GM23338 (cell line): ENCODE measurements around the gene NDRG2. TPM values are rescaled to one million over a fixed set of nuclear protein-coding genes. Genes with fewer than 3 reads are reported as not detected.

Experiments used
- ATAC-seq: fragments of 200-7000 bp; cut with Tn5 transposase; 3 replicates; pipeline ENCODE4 v1.9.1; 2020
- DNase-seq: peaks from one replicate; pipeline ENCODE4 v3.0.0-alpha.2; 2015; ENCODE audit warnings: low spot score
- H2AFZ ChIP-seq: fragments of 200-600 bp; sonication (generic); 2 replicates; pipeline ENCODE4 v1.8.0; 2016; ENCODE audit warnings: antibody characterized with exemption, mild to moderate bottlenecking, moderate library complexity
- H3F3A ChIP-seq: fragments of 200-600 bp; sonication (generic); replicated peaks from 2 replicates; pipeline ENCODE4 v1.8.0; 2017; ENCODE audit warnings: antibody characterized with exemption, mixed run types, low read depth
- H3K27ac ChIP-seq: fragments of 200-600 bp; sonication (generic); 2 replicates; pipeline ENCODE4 v1.6.1; 2016; ENCODE audit warnings: low read depth
- H3K27me3 ChIP-seq: fragments of 200-600 bp; sonication (generic); 2 replicates; pipeline ENCODE4 v1.8.0; 2016; ENCODE audit warnings: mild to moderate bottlenecking, mixed run types, moderate library complexity; ENCODE audit not compliant: insufficient read depth
- H3K36me3 ChIP-seq: fragments of 200-600 bp; sonication (generic); 2 replicates; pipeline ENCODE4 v1.8.0; 2016; ENCODE audit warnings: mild to moderate bottlenecking; ENCODE audit not compliant: insufficient read depth
- H3K4me1 ChIP-seq: fragments of 200-600 bp; sonication (generic); 2 replicates; pipeline ENCODE4 v1.8.0; 2016; ENCODE audit warnings: mild to moderate bottlenecking, moderate library complexity; ENCODE audit not compliant: insufficient read depth
- H3K4me2 ChIP-seq: fragments of 200-600 bp; sonication (generic); 2 replicates; pipeline ENCODE4 v1.7.1; 2017; ENCODE audit warnings: mixed run types
- H3K4me3 ChIP-seq: fragments of 200-600 bp; sonication (generic); 2 replicates; pipeline ENCODE4 v1.6.1; 2016; ENCODE audit warnings: mixed run types
- H3K79me2 ChIP-seq: fragments of 200-600 bp; sonication (generic); replicated peaks from 2 replicates; pipeline ENCODE4 v1.8.0; 2017; ENCODE audit warnings: mild to moderate bottlenecking; ENCODE audit not compliant: insufficient read depth
- H3K9me2 ChIP-seq: fragments of 200-600 bp; sonication (generic); 2 replicates; pipeline ENCODE4 v1.8.0; 2017; ENCODE audit not compliant: insufficient read depth
- H4K20me1 ChIP-seq: fragments of 200-600 bp; sonication (generic); replicated peaks from 2 replicates; pipeline ENCODE4 v1.8.0; 2017; ENCODE audit warnings: mild to moderate bottlenecking; ENCODE audit not compliant: insufficient read depth
- H3K27ac Mint-ChIP-seq: 2 replicates; pipeline ENCODE4 v1.8.0; 2020; ENCODE audit warnings: inconsistent platforms, mild to moderate bottlenecking, moderate library complexity, mixed read lengths
- H3K27me3 Mint-ChIP-seq: 3 replicates; pipeline ENCODE4 v1.8.0; 2022; ENCODE audit warnings: low read depth, mild to moderate bottlenecking, moderate library complexity, mixed read lengths, inconsistent platforms; ENCODE audit not compliant: insufficient read depth, poor library complexity
- H3K36me3 Mint-ChIP-seq: 3 replicates; pipeline ENCODE4 v1.8.0; 2021; ENCODE audit warnings: low read depth, mild to moderate bottlenecking, inconsistent platforms, moderate library complexity, mixed read lengths
- H3K4me1 Mint-ChIP-seq: 3 replicates; pipeline ENCODE4 v1.8.0; 2020; ENCODE audit warnings: mild to moderate bottlenecking, inconsistent platforms, mixed read lengths
- H3K4me3 Mint-ChIP-seq: 3 replicates; pipeline ENCODE4 v1.8.0; 2021; ENCODE audit warnings: moderate library complexity, mild to moderate bottlenecking, inconsistent platforms, mixed read lengths
- H3K9me3 Mint-ChIP-seq: 3 replicates; pipeline ENCODE4 v1.8.0; 2020; ENCODE audit warnings: moderate library complexity, mild to moderate bottlenecking, inconsistent platforms, mixed read lengths
- CREB1 ChIP-seq: fragments of 250-450 bp; sonication (Bioruptor Pico); IDR thresholded peaks from 2 replicates; pipeline ENCODE4 v1.5.0; 2020; ENCODE audit warnings: low read depth, mild to moderate bottlenecking, moderate library complexity
- CTCF ChIP-seq, 2 experiments: fragments of 200-600 bp in 1 of 2; sonication (generic) in 1 of 2; conservative IDR thresholded peaks; 2 replicates each; pipeline versions ENCODE4 v1.5.1 to v1.6.1; 2016 to 2017; ENCODE audit warnings: antibody characterized with exemption in 2 of 2, low read depth in 2 of 2, mild to moderate bottlenecking in 2 of 2, moderate library complexity in 1 of 2
- ETS1 ChIP-seq: IDR thresholded peaks from 2 replicates; pipeline ENCODE4 v1.6.1; 2016; ENCODE audit warnings: antibody characterized with exemption
- EZH2 ChIP-seq: fragments of 200-600 bp; sonication (generic); IDR thresholded peaks from one replicate; pipeline ENCODE4 v1.8.0; 2017; ENCODE audit warnings: antibody characterized with exemption, mild to moderate bottlenecking, low read depth; ENCODE audit not compliant: unreplicated experiment
- EZH2phosphoT487 ChIP-seq: fragments of 200-600 bp; sonication (generic); IDR thresholded peaks from one replicate; pipeline ENCODE4 v1.8.1; 2018; ENCODE audit warnings: antibody characterized with exemption; ENCODE audit not compliant: unreplicated experiment
- JUNB ChIP-seq: IDR thresholded peaks from one replicate; pipeline ENCODE4 v1.6.1; 2016; ENCODE audit warnings: antibody characterized with exemption; ENCODE audit not compliant: unreplicated experiment
- NANOG ChIP-seq: IDR thresholded peaks from 2 replicates; pipeline ENCODE4 v1.6.1; 2016; ENCODE audit warnings: antibody characterized with exemption, borderline replicate concordance
- POLR2AphosphoS5 ChIP-seq: IDR thresholded peaks from 2 replicates; pipeline ENCODE4 v1.6.1; 2016; ENCODE audit warnings: antibody characterized with exemption, low read depth
- REST ChIP-seq: IDR thresholded peaks from one replicate; pipeline ENCODE4 v1.6.1; 2018; ENCODE audit warnings: antibody characterized with exemption; ENCODE audit not compliant: unreplicated experiment
- STAT1 ChIP-seq: IDR thresholded peaks from one replicate; pipeline ENCODE4 v1.6.1; 2016; ENCODE audit warnings: antibody characterized with exemption; ENCODE audit not compliant: unreplicated experiment
- ZNF114 ChIP-seq: fragments of 250-450 bp; sonication (Bioruptor Pico); IDR thresholded peaks from 2 replicates; pipeline ENCODE4 v1.5.0; 2020; ENCODE audit warnings: mild to moderate bottlenecking, moderate library complexity
- ZNF331 ChIP-seq: fragments of 250-450 bp; sonication (Bioruptor Pico); IDR thresholded peaks from 2 replicates; pipeline ENCODE4 v1.5.0; 2020; ENCODE audit warnings: low read depth, mild to moderate bottlenecking, moderate library complexity
- polyA plus RNA-seq: library from polyadenylated mRNA; unstranded; fragments of >200 nt; fragmentation: Nextera tagmentation; extraction: Ambion mirVana; gene quantifications from 2 replicates; pipeline ENCODE4 v1.2.1, GENCODE V29; 2016
- total RNA-seq: library from RNA; depleted of rRNA; stranded (reverse); fragments of >200 nt; shearing (Covaris generic); gene quantifications from 2 replicates; pipeline ENCODE4 v1.2.3, GENCODE V29; 2014

Gene NDRG2
- total and polyA plus RNA-seq, 2 experiments from 2014 or later: 8.8 to 20.6 TPM

- TF ChIP-seq EZH2 (no peak), ETS1 (no peak), STAT1 (no peak), POLR2AphosphoS5 (no peak)
Measured at GRCh38 chr14:21061347-21061668, 36.4 kb upstream of the NDRG2 start (continued).

- no peak overlapping the region for H2AFZ ChIP-seq
- H3K27ac Mint-ChIP-seq: no peak overlapping the region
- H3K4me1 Mint-ChIP-seq: peaks cover 10% of the 10 kb centered on the region
- peaks cover 5% of the 10 kb centered on the region for H3K27me3 Mint-ChIP-seq
- H3K4me3 Mint-ChIP-seq: no peak overlapping the region
- no peaks in the 10 kb centered on the region for H3F3A ChIP-seq
- no peak overlapping the region for H3K4me2 ChIP-seq
- H3K27me3 ChIP-seq: no peaks in the 10 kb centered on the region
- no peak for DNase-seq
- H3K9me3 Mint-ChIP-seq: no peaks in the 10 kb centered on the region
- H4K20me1 ChIP-seq: no peaks in the 10 kb centered on the region
- H3K9me2 ChIP-seq: no peaks in the 10 kb centered on the region
- peaks cover under 1% of the 10 kb centered on the region; the same call in 1 of the 2 replicates for H3K4me1 ChIP-seq
- no peaks in the 10 kb centered on the region for H3K79me2 ChIP-seq
- H3K27ac ChIP-seq: no peak overlapping the region
- no peaks in the 10 kb centered on the region for H3K36me3 Mint-ChIP-seq
- no peaks in the 10 kb centered on the region for H3K36me3 ChIP-seq
- ATAC-seq: no peak
- H3K4me3 ChIP-seq: no peak overlapping the region
- TF ChIP-seq JUNB: no peak
- TF ChIP-seq STAT1: no peak
- no peak for TF ChIP-seq REST
- TF ChIP-seq EZH2phosphoT487: no peak
- TF ChIP-seq CREB1: no peak
- no peak for TF ChIP-seq ZNF331 (CRISPR knock-in tag)
- TF ChIP-seq EZH2: no peak
- no peak for TF ChIP-seq ETS1
- TF ChIP-seq CTCF (conservative IDR thresholded peaks at IDR 0.05; ENCODE audit: low read depth in 2 of 2): no peak
- TF ChIP-seq ZNF114: no peak
- no peak for TF ChIP-seq NANOG
Measured at GRCh38 chr14:21060614-21061346, 35.9 kb upstream of the NDRG2 start.
